GM12878 (cell line): Measurements from ENCODE around the gene FLAD1. TPM values are rescaled to one million over a fixed set of nuclear protein-coding genes. Genes with fewer than 3 reads are reported as not detected.

Experiments
- ATAC-seq: fragments of 200-7000 bp; cut with Tn5 transposase; 3 replicates; pipeline ENCODE4 v1.9.1; 2020; ENCODE audit warnings: mild to moderate bottlenecking, moderate library complexity
- BruUV-seq: library from RNA; stranded (reverse); fragments of 400-500 nt; replicated peaks from 2 replicates; lab custom pipeline; 2021; lab: Mats Ljungman, UMichigan
- CTCF ChIA-PET: fragments of 300-600 bp; sonication (Branson Sonifier 250); formaldehyde crosslinking; extraction: SDS; loops from one replicate; lab custom pipeline; 2021; ENCODE audit warnings: inconsistent platforms; lab: Yijun Ruan, JAX
- POLR2A ChIA-PET: fragments of 350-600 bp; formaldehyde crosslinking; extraction: SDS; loops from one replicate; lab custom pipeline; 2021; ENCODE audit warnings: inconsistent platforms; lab: Charles Lee
- RAD21 ChIA-PET: fragments of 300-600 bp; sonication (Branson Sonifier 250); formaldehyde crosslinking; loops from one replicate; lab custom pipeline; 2023; ENCODE audit warnings: antibody characterized with exemption; ENCODE audit not compliant: unreplicated experiment; lab: Charles Lee
- SMC1A ChIA-PET: fragments of 300-600 bp; sonication (Branson Sonifier 250); formaldehyde crosslinking; loops from one replicate; lab custom pipeline; 2023; ENCODE audit not compliant: unreplicated experiment, uncharacterized antibody; lab: Charles Lee
- DNase-seq: peaks from one replicate; pipeline ENCODE4 v3.0.0-alpha.2; 2011; ENCODE audit warnings: low read depth, low spot score
- FAIRE-seq: peaks from 3 replicates; lab custom pipeline; 2011; peaks lifted over from hg19 to GRCh38; lab: Jason Lieb, UNC
- H2AFZ ChIP-seq: 2 replicates; pipeline ENCODE4 v1.6.0; 2011; ENCODE audit warnings: low read depth, low read length, control low read depth; ENCODE audit not compliant: control insufficient read depth
- H3K27ac ChIP-seq: 2 replicates; pipeline ENCODE4 v1.5.1; 2011; ENCODE audit warnings: control low read depth; ENCODE audit not compliant: control insufficient read depth, insufficient read depth
- H3K27me3 ChIP-seq, 2 experiments: replicated peaks in 1 of 2; 2 replicates each; pipeline versions ENCODE4 v1.6.0 to v1.6.1; 2011; ENCODE audit warnings: low read length in 1 of 2; ENCODE audit not compliant: control insufficient read depth in 2 of 2, insufficient read depth in 2 of 2
- H3K36me3 ChIP-seq, 2 experiments: 2 replicates each; pipeline ENCODE4 v1.5.1; 2011; ENCODE audit warnings: low read length in 1 of 2; ENCODE audit not compliant: control insufficient read depth in 2 of 2, insufficient read depth in 2 of 2
- H3K4me1 ChIP-seq: 2 replicates; pipeline ENCODE4 v1.6.1; 2011; ENCODE audit warnings: mild to moderate bottlenecking, low read length, moderate library complexity, mixed read lengths; ENCODE audit not compliant: control insufficient read depth, insufficient read depth
- H3K4me2 ChIP-seq: 2 replicates; pipeline ENCODE4 v1.6.0; 2011; ENCODE audit warnings: control low read depth; ENCODE audit not compliant: control insufficient read depth, insufficient read depth
- H3K4me3 ChIP-seq: fragments of 200-600 bp; sonication (generic); 2 replicates; pipeline ENCODE4 v1.5.1; 2016
- H3K79me2 ChIP-seq: 2 replicates; pipeline ENCODE4 v1.6.0; 2011; ENCODE audit warnings: low read length; ENCODE audit not compliant: control insufficient read depth, insufficient read depth
- H3K9ac ChIP-seq: 2 replicates; pipeline ENCODE4 v1.8.0; 2011; ENCODE audit warnings: low read length, control low read depth, mixed read lengths; ENCODE audit not compliant: control insufficient read depth, insufficient read depth
- H3K9me3 ChIP-seq: replicated peaks from 3 replicates; pipeline ENCODE4 v1.5.1; 2011; ENCODE audit warnings: mild to moderate bottlenecking, low read length; ENCODE audit not compliant: control insufficient read depth, insufficient read depth
- H4K20me1 ChIP-seq: 2 replicates; pipeline ENCODE4 v1.6.0; 2011; ENCODE audit not compliant: control insufficient read depth, insufficient read depth
- MYC ChIP-seq: IDR thresholded peaks from 2 replicates; pipeline ENCODE4 v1.6.1; 2011; ENCODE audit warnings: mild to moderate bottlenecking, low read length, moderate library complexity, inconsistent platforms; ENCODE audit not compliant: insufficient read depth, insufficient replicate concordance, insufficient read length, severe bottlenecking
- NFYB ChIP-seq: IDR thresholded peaks from 2 replicates; pipeline ENCODE4 v1.6.1; 2011; ENCODE audit warnings: low read depth, mild to moderate bottlenecking, low read length, improper control_type of control experiment, moderate library complexity; ENCODE audit not compliant: insufficient read depth
- RUNX3 ChIP-seq: IDR thresholded peaks from 2 replicates; pipeline ENCODE4 v1.6.1; 2012; ENCODE audit warnings: low read length, inconsistent platforms
- SMC3 ChIP-seq: IDR thresholded peaks from 2 replicates; pipeline ENCODE4 v1.6.1; 2011; ENCODE audit warnings: low read length, improper control_type of control experiment, borderline replicate concordance
- ZBTB33 ChIP-seq: fragments of 450-650 bp; IDR thresholded peaks from 2 replicates; pipeline ENCODE4 v1.6.1; 2017; ENCODE audit warnings: mild to moderate bottlenecking
- ZSCAN29 ChIP-seq: fragments of 450-650 bp; IDR thresholded peaks from 2 replicates; pipeline ENCODE4 v1.6.1; 2017; ENCODE audit warnings: mild to moderate bottlenecking, moderate library complexity
- WGBS: methylation state at CpG from one replicate; pipeline ENCODE4 v1.1.6; 2016; ENCODE audit warnings: low lambda C conversion rate; ENCODE audit not compliant: insufficient replicate concordance, insufficient coverage; ENCODE audit errors: missing lambda C conversion rate; 5-methylcytosine and 5-hydroxymethylcytosine counted together
- in situ Hi-C: fragments of 300-500 bp; cut with MboI; formaldehyde crosslinking; loops from 9 replicates; pipeline ENCODE4 v1.14.3; 2018; ENCODE audit warnings: mixed read lengths
- intact Hi-C: fragments of 100-400 bp; cut with micrococcal nuclease; formaldehyde crosslinking; loops from one replicate; pipeline ENCODE4 v1.14.2; 2022; ENCODE audit not compliant: unreplicated experiment
- polyA plus RNA-seq, 11 experiments: library from polyadenylated mRNA; depleted of rRNA in 4 of 11; unstranded in 6 of 11; stranded (reverse) in 5 of 11; fragments of >200 nt; fragmentation: Nextera tagmentation in 4 of 11; fragmentation: Illumina TruSeq in 1 of 11; extraction: Ambion mirVana in 4 of 11; extraction: Trizol in 1 of 11; gene quantifications; 1 replicate in 1 of 11; 2 replicates in 10 of 11; pipeline versions ENCODE4 v1.2.1 to v1.2.3, GENCODE V29; 2011 to 2016; ENCODE audit warnings: inconsistent platforms in 2 of 11, missing spikeins in 2 of 11, low read depth in 1 of 11
- total RNA-seq, 4 experiments: library from RNA; depleted of rRNA in 3 of 4; stranded (reverse); fragments of >200 nt in 3 of 4; fragmentation: Illumina TruSeq in 1 of 4; extraction: Trizol in 1 of 4; gene quantifications; 2 replicates each; pipeline versions ENCODE4 v1.2.1 to v1.2.3, GENCODE V29; 2013 to 2021

FLAD1 gene
- total and polyA plus RNA-seq, 10 of the 15 experiments (the other 5 are each of a cell fraction or from before 2014, with no cell fraction given) = 22.9 to 93.4 (median 56.6) TPM

GRCh38 chr1:154963643-154964042, 19.5 kb upstream of the FLAD1 start (continued):
- TF ChIP-seq ZBTB33 (no peak), SMC3 (no peak), NFYB (no peak)

- in situ Hi-C loops = no loop called here
- Histone ChIP-seq H3K4me1 (peaks cover 8% of the 10 kb centered on the region; the same call in 1 of the 2 replicates), H3K9me3 (no peaks in the 10 kb centered on the region), H2AFZ (no peak overlapping the region), H3K79me2 (peaks cover 32% of the 10 kb centered on the region), H3K4me3 (no peak overlapping the region), H3K36me3 (peaks cover 12% of the 10 kb centered on the region in 2 experiments; a peak in 3 of 4 replicates), H3K4me2 (no peak overlapping the region), H4K20me1 (no peaks in the 10 kb centered on the region), H3K27me3 (no peaks in the 10 kb centered on the region), H3K27ac (no peak overlapping the region), H3K9ac (no peak overlapping the region)
- RAD21 ChIA-PET = interaction anchor here (1.0 to 1.9 kb wide), 2 partner anchors 35 to 53 kb away, joined by 3 to 4 read pairs; no protein-coding TSS in a partner anchor
- CTCF ChIA-PET = interaction anchor here (1.8 to 3.5 kb wide), 3 partner anchors 9 to 35 kb away, joined by 4 to 11 read pairs (median 5); partner anchors contain the start of genes CKS1B and PBXIP1
- 71% methylated on average over 6 of the region's 6 CpGs for WGBS
- POLR2A ChIA-PET = interaction anchor here (1.3 to 1.7 kb wide), 3 partner anchors 9 to 20 kb away, joined by 3 to 5 read pairs (median 4); partner anchors contain the start of gene CKS1B
- intact Hi-C loops = loop anchor here (5.0 kb wide), 1 partner anchor 38 kb away; the partner anchor contains the start of gene ZBTB7B
- TF ChIP-seq ZSCAN29 (no peak), MYC (no peak), RUNX3 (no peak)
- SMC1A ChIA-PET = interaction anchor here (0.9 to 1.4 kb wide), 2 partner anchors 9 to 18 kb away, joined by 3 to 4 read pairs; partner anchors contain the start of gene FLAD1
- FAIRE-seq (no peak), ATAC-seq (no peak), DNase-seq (no peak)
- BruUV-seq = no TSS peak
These were observed 18.8 kb upstream of the FLAD1 start for GRCh38 chr1:154964359-154964758.
